ENCODE data around the gene ST8SIA6. TPM values are rescaled to one million over a fixed set of nuclear protein-coding genes. Genes with fewer than 3 reads are reported as not detected.

The ST8SIA6 gene
- total RNA-seq, 1 experiment from 2014 or later, result not detected

DNA sequence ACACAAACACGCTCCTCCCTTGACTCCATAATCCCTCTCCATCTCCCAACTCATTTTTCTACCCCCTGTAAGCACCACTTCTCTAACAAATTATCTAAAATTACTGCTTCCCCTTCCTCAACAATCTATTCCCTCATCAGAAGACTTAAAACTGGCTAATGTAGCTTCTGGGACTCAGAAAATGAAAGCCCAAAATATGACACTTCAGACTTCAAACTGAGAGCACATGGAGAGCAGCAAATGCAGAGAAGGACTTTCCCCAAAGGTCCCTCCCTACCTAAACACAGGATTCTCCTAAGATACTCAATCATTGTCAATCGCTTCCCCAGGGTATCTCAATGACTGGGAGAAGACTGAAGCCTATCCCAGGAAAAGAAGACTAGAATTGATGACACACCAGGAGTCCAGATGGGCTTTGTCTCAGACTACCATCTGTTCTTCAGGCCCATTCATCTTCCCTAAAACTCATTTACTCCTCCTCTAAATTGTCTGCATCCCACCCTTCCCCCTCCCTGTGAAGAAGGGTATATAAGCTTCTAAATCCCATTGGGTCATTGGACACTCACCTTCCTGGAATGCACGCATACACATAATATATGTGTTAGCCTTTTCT, 39.2 kb downstream of the ST8SIA6 start:
- no peak overlapping the region for H3K4me2 ChIP-seq (ENCODE audit: low read length)
- no peaks in the 10 kb centered on the region for H3K9me2 ChIP-seq (replicated peaks; ENCODE audit: low read length)
- H3K4me3 ChIP-seq (ENCODE audit: low read length), result no peak overlapping the region
- no TSS peak for BruUV-seq (replicated peaks)
- no peaks in the 10 kb centered on the region for H3K79me2 ChIP-seq (ENCODE audit: low read length)
- no peaks in the 10 kb centered on the region for H3K9me3 ChIP-seq (ENCODE audit: low read length)
- H3F3A ChIP-seq (ENCODE audit: low read length, unreplicated experiment), result no peaks in the 10 kb centered on the region
- TF ChIP-seq, protein P1, sequence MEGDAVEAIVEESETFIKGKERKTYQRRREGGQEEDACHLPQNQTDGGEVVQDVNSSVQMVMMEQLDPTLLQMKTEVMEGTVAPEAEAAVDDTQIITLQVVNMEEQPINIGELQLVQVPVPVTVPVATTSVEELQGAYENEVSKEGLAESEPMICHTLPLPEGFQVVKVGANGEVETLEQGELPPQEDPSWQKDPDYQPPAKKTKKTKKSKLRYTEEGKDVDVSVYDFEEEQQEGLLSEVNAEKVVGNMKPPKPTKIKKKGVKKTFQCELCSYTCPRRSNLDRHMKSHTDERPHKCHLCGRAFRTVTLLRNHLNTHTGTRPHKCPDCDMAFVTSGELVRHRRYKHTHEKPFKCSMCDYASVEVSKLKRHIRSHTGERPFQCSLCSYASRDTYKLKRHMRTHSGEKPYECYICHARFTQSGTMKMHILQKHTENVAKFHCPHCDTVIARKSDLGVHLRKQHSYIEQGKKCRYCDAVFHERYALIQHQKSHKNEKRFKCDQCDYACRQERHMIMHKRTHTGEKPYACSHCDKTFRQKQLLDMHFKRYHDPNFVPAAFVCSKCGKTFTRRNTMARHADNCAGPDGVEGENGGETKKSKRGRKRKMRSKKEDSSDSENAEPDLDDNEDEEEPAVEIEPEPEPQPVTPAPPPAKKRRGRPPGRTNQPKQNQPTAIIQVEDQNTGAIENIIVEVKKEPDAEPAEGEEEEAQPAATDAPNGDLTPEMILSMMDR (conservative IDR thresholded peaks at IDR 0.05; ENCODE audit: low read depth, low read length), result no peak
- TF ChIP-seq EZH2 (IDR thresholded peaks at IDR 0.05; ENCODE audit: low read length, unreplicated experiment) (no peak), EZH2phosphoT487 (IDR thresholded peaks at IDR 0.05; ENCODE audit: borderline replicate concordance, low read length) (no peak)
- ChIA-PET CTCF (no interaction called here), POLR2A (ENCODE audit: unreplicated experiment) (no interaction called here)
- no peak overlapping the region for H2AFZ ChIP-seq (ENCODE audit: low read length)
- H3K4me1 ChIP-seq (ENCODE audit: insufficient read depth, low read length), result no peaks in the 10 kb centered on the region
- no peaks in the 10 kb centered on the region for H3K27me3 ChIP-seq (ENCODE audit: low read length)
- H3K27ac ChIP-seq (ENCODE audit: low read length), result no peak overlapping the region
- no peak overlapping the region for H3K9ac ChIP-seq (ENCODE audit: low read length)
- intact Hi-C loops (cut with micrococcal nuclease), result no loop called here
- no peaks in the 10 kb centered on the region for H3K36me3 ChIP-seq (ENCODE audit: low read depth, low read length)
- no peaks in the 10 kb centered on the region for H4K20me1 ChIP-seq (ENCODE audit: low read length)
- DNase-seq (no peak), ATAC-seq (no peak)

DNA sequence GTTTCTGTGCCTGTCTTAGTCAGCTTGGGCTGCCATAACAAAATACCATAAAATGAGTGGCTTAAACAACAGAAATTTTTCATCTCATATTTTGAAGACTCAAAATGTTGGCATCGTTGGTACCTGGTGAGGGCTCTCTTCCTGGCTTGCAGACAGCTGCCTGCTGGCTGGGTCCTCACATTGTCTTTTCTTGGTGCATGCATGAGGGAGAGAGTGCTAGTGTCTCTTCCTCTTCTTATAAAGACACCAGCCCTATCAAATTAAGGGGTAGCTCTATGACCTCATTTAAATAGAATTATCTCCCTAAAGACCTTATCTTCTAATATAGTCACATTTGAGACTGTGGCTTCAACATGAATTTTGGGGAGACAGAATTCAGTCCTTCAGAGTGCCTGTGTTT, 39.9 kb downstream of the ST8SIA6 start:
- H3K4me2 ChIP-seq (ENCODE audit: low read length), result no peak overlapping the region
- H3K9me3 ChIP-seq (ENCODE audit: low read length), result no peaks in the 10 kb centered on the region
- ChIA-PET POLR2A (ENCODE audit: unreplicated experiment) (no interaction called here), CTCF (no interaction called here)
- ATAC-seq (no peak), DNase-seq (no peak)
- H3K4me3 ChIP-seq (ENCODE audit: low read length), result no peak overlapping the region
- no peaks in the 10 kb centered on the region for H4K20me1 ChIP-seq (ENCODE audit: low read length)
- H3K9ac ChIP-seq (ENCODE audit: low read length), result no peak overlapping the region
- no peaks in the 10 kb centered on the region for H3K79me2 ChIP-seq (ENCODE audit: low read length)
- no peaks in the 10 kb centered on the region for H3K9me2 ChIP-seq (replicated peaks; ENCODE audit: low read length)
- H3K4me1 ChIP-seq (ENCODE audit: insufficient read depth, low read length), result no peaks in the 10 kb centered on the region
- intact Hi-C loops (cut with micrococcal nuclease), result no loop called here
- no peaks in the 10 kb centered on the region for H3K36me3 ChIP-seq (ENCODE audit: low read depth, low read length)
- no peaks in the 10 kb centered on the region for H3K27me3 ChIP-seq (ENCODE audit: low read length)
- no peaks in the 10 kb centered on the region for H3F3A ChIP-seq (ENCODE audit: low read length, unreplicated experiment)
- no peak overlapping the region for H3K27ac ChIP-seq (ENCODE audit: low read length)
- TF ChIP-seq EZH2phosphoT487 (IDR thresholded peaks at IDR 0.05; ENCODE audit: borderline replicate concordance, low read length), result no peak
- TF ChIP-seq, protein P1 (conservative IDR thresholded peaks at IDR 0.05; ENCODE audit: low read depth, low read length), result no peak
- no peak for TF ChIP-seq EZH2 (IDR thresholded peaks at IDR 0.05; ENCODE audit: low read length, unreplicated experiment)
- no peak overlapping the region for H2AFZ ChIP-seq (ENCODE audit: low read length)
- no TSS peak for BruUV-seq (replicated peaks)

DNA sequence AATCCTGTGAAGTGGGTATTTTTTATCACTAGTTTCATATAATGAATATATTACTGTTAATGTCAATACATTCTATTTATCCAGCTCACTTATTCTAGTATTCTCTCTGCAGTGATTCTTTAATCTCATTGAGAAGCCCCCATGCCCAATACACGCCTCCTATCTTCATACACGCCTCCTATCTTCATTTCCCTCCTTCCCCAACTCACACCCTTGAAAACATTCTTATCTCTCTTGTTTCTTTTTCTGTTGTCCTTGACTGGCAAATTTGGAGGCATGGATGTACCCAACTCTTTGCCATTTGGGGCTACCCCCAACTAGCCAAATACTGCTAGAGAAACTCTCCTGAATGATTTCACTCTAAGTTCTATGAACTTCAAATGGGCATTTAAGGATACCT, 40.5 kb downstream of the ST8SIA6 start:
- no peak overlapping the region for H3K4me3 ChIP-seq (ENCODE audit: low read length)
- intact Hi-C loops (cut with micrococcal nuclease), result no loop called here
- H3K9ac ChIP-seq (ENCODE audit: low read length), result no peak overlapping the region
- H2AFZ ChIP-seq (ENCODE audit: low read length), result no peak overlapping the region
- H3K36me3 ChIP-seq (ENCODE audit: low read depth, low read length), result no peaks in the 10 kb centered on the region
- no peak for ATAC-seq
- ChIA-PET CTCF (no interaction called here), POLR2A (ENCODE audit: unreplicated experiment) (no interaction called here)
- no TSS peak for BruUV-seq (replicated peaks)
- H3K27me3 ChIP-seq (ENCODE audit: low read length), result no peaks in the 10 kb centered on the region
- H3K9me3 ChIP-seq (ENCODE audit: low read length), result no peaks in the 10 kb centered on the region
- no peaks in the 10 kb centered on the region for H3K9me2 ChIP-seq (replicated peaks; ENCODE audit: low read length)
- H4K20me1 ChIP-seq (ENCODE audit: low read length), result no peaks in the 10 kb centered on the region
- H3K27ac ChIP-seq (ENCODE audit: low read length), result no peak overlapping the region
- H3K4me2 ChIP-seq (ENCODE audit: low read length), result no peak overlapping the region
- H3F3A ChIP-seq (ENCODE audit: low read length, unreplicated experiment), result no peaks in the 10 kb centered on the region
- no peaks in the 10 kb centered on the region for H3K79me2 ChIP-seq (ENCODE audit: low read length)
- no peaks in the 10 kb centered on the region for H3K4me1 ChIP-seq (ENCODE audit: insufficient read depth, low read length)
- no peak for DNase-seq
- no peak for TF ChIP-seq EZH2phosphoT487 (IDR thresholded peaks at IDR 0.05; ENCODE audit: borderline replicate concordance, low read length)
